ENCODE data around the gene EEF1E1. TPM values are rescaled to one million over a fixed set of nuclear protein-coding genes. Genes with fewer than 3 reads are reported as not detected.
A peak's percentile ranks its signal among the peaks of the same experiment; 100 is the strongest.

The EEF1E1 gene
- total and polyA plus RNA-seq, 2 donors (not counting 1 experiment from before 2014, with no cell fraction given): 38.1 to 50.7 TPM

DNA sequence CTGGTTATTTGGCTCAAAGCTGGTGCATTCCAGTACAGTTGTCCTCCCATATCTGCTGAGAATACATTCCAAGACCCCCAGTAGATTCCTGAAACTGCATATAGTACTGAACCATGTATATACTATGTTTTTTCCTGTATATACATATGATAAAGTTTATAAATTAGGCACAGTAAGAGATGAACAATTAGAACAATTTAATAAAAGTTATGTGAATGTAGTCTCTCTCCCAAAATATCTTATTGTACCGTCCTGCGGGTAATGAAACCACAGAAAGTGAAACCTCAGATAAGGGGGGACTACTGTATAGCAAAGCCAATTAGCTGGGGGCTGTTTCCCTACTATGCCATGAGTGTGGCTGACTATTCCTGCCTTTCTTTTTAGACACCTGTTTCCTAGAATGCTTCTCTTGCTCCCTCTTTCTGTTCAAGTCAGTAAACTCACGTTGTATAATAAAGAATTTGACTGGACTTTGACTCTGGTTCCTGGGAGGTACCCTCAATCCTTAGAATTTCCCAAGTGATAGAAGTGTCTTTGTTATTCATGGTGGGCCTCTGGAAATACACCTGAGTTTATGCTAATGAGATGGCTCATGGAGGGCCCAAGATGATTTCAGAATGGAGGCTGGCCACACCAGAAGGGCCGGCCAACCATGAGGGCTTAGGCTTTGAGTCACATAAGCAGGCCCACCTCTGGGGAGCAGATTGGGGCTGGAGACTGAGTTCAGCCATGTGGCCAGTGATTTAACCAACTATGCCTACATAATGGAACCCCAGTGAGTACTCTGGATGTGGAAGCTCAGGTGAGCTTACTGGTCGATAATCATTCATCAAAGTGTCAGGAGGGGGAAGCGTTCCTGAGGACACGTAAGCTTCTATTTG, 37.5 kb downstream of the EEF1E1 start:
- H3K4me3 ChIP-seq (replicated peaks in 1 of 4; ENCODE audit: control extremely low read depth in 1 of 4, insufficient read depth in 1 of 4, low read depth in 3 of 4, low read length in 4 of 4): peak overlapping the region; percentile 21 to 96 (median 46)
- H3K9me3 ChIP-seq (ENCODE audit: control insufficient read depth, insufficient read depth, low read depth, low read length): no peaks in the 10 kb centered on the region
- H3K27me3 ChIP-seq (ENCODE audit: control insufficient read depth, insufficient read depth, low read length): no peaks in the 10 kb centered on the region
- H3K9ac ChIP-seq (ENCODE audit: insufficient read depth, low read length): no peak overlapping the region
- TF ChIP-seq CTCF (conservative IDR thresholded peaks at IDR 0.05 in 1 of 2, IDR thresholded peaks at IDR 0.05 in 1 of 2; ENCODE audit: low read depth in 1 of 2, low read length in 2 of 2) (no peak), EZH2 (IDR thresholded peaks at IDR 0.05; ENCODE audit: low read length, missing control alignments) (no peak)
- H3K27ac ChIP-seq (ENCODE audit: insufficient read depth, low read length): peak overlapping the region; percentile 71
- DNase-seq (ENCODE audit: low read depth in 2 of 2): no peak
- no peaks in the 10 kb centered on the region for H3K79me2 ChIP-seq (ENCODE audit: control insufficient read depth, insufficient read depth, low read length)
- peak overlapping the region; percentile 90 for H2AFZ ChIP-seq (ENCODE audit: low read length)
- no peaks in the 10 kb centered on the region for H4K20me1 ChIP-seq (ENCODE audit: control insufficient read depth, extremely low read depth, insufficient read depth, low read length)
- no peaks in the 10 kb centered on the region for H3K36me3 ChIP-seq (ENCODE audit: control insufficient read depth, insufficient read depth, low read length)
- peak overlapping the region; percentile 62 for H3K4me2 ChIP-seq (ENCODE audit: extremely low read depth, insufficient read depth, low read length)
- H3K4me1 ChIP-seq (ENCODE audit: control insufficient read depth, extremely low read depth, insufficient read depth, low read length): peaks cover 2% of the 10 kb centered on the region

DNA sequence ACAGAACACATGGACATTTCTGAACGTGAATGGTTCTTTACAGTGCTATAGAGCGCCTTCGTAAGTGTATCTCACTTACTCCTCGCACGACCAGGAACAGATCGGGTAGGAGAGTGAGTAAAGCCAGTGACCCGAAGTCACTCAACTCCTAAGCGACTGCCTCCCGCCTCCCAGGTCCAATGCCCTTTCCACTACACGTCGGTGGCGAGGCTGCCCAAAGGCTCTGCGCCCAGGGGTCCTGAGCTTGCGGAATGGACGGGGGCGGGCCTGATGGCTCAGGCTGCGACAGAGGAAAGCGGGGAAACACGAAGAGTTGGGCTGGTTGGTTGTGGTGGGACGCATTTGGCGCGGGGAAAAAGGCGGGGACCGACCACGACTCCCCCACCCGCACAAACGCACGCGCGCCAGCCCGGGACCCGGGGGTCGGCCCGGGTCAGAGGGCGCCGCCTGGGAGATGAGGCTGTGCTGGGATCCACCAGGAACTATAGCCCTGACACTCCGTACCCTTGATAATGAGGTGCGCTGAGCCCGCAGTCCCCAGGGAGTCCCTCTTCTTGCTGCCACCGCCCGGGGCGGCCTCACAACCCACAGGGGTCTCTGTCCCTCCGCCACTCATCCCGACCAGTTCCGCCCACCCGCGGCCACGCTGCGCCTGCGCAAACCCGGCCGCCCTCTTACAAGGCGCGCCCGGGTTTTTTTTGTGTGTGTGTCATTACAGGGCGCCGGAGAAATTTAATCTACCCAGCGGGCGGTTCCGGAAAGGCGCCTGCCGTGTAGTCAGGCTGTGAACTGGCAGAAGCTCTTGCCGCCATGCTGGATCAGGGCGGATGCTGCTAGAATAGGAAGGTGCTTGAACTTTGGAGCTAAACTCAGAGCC, 38.3 kb downstream of the EEF1E1 start, which contains the start of gene BLOC1S5:
Gene BLOC1S5 (minus strand): TSS at position 629 of the 877 bp plus-strand sequence. CDS start 13 bp downstream, at position 616.
- Histone ChIP-seq H3K27ac (ENCODE audit: insufficient read depth, low read length) (peak within 1 kb of the TSS; percentile 71), H3K36me3 (ENCODE audit: control insufficient read depth, insufficient read depth, low read length) (no peaks in the 10 kb centered on the region), H3K4me3 (replicated peaks in 1 of 4; ENCODE audit: control extremely low read depth in 1 of 4, insufficient read depth in 1 of 4, low read depth in 3 of 4, low read length in 4 of 4) (peak within 1 kb of the TSS; percentile 71 to 96 (median 74)), H3K9ac (ENCODE audit: insufficient read depth, low read length) (peak within 1 kb of the TSS; percentile 80), H2AFZ (ENCODE audit: low read length) (peak within 1 kb of the TSS; percentile 96), H3K4me2 (ENCODE audit: extremely low read depth, insufficient read depth, low read length) (peak within 1 kb of the TSS; percentile 88), H3K27me3 (ENCODE audit: control insufficient read depth, insufficient read depth, low read length) (no peaks in the 10 kb centered on the region), H4K20me1 (ENCODE audit: control insufficient read depth, extremely low read depth, insufficient read depth, low read length) (no peaks in the 10 kb centered on the region), H3K9me3 (ENCODE audit: control insufficient read depth, insufficient read depth, low read depth, low read length) (no peaks in the 10 kb centered on the region), H3K4me1 (ENCODE audit: control insufficient read depth, extremely low read depth, insufficient read depth, low read length) (peaks cover 2% of the 10 kb centered on the region), H3K79me2 (ENCODE audit: control insufficient read depth, insufficient read depth, low read length) (no peaks in the 10 kb centered on the region)
- peak; percentile 96 to 97 for DNase-seq (ENCODE audit: low read depth in 2 of 2)
- TF ChIP-seq CTCF (conservative IDR thresholded peaks at IDR 0.05 in 1 of 2, IDR thresholded peaks at IDR 0.05 in 1 of 2; ENCODE audit: low read depth in 1 of 2, low read length in 2 of 2) (peak in 1 of 2 donors; percentile 3), EZH2 (IDR thresholded peaks at IDR 0.05; ENCODE audit: low read length, missing control alignments) (no peak)

GRCh38 chr6:8061736-8062135, 40.6 kb downstream of the EEF1E1 start:
- no peak overlapping the region for H3K4me3 ChIP-seq (replicated peaks in 1 of 4; ENCODE audit: control extremely low read depth in 1 of 4, insufficient read depth in 1 of 4, low read depth in 3 of 4, low read length in 4 of 4)
- H3K9me3 ChIP-seq (ENCODE audit: control insufficient read depth, insufficient read depth, low read depth, low read length): no peaks in the 10 kb centered on the region
- H3K79me2 ChIP-seq (ENCODE audit: control insufficient read depth, insufficient read depth, low read length): no peaks in the 10 kb centered on the region
- no peak overlapping the region for H3K27ac ChIP-seq (ENCODE audit: insufficient read depth, low read length)
- no peak overlapping the region for H3K9ac ChIP-seq (ENCODE audit: insufficient read depth, low read length)
- no peaks in the 10 kb centered on the region for H3K27me3 ChIP-seq (ENCODE audit: control insufficient read depth, insufficient read depth, low read length)
- H3K36me3 ChIP-seq (ENCODE audit: control insufficient read depth, insufficient read depth, low read length): no peaks in the 10 kb centered on the region
- no peak overlapping the region for H3K4me2 ChIP-seq (ENCODE audit: extremely low read depth, insufficient read depth, low read length)
- H2AFZ ChIP-seq (ENCODE audit: low read length): no peak overlapping the region
- no peak for TF ChIP-seq CTCF (conservative IDR thresholded peaks at IDR 0.05 in 1 of 2, IDR thresholded peaks at IDR 0.05 in 1 of 2; ENCODE audit: low read depth in 1 of 2, low read length in 2 of 2)
- TF ChIP-seq EZH2 (IDR thresholded peaks at IDR 0.05; ENCODE audit: low read length, missing control alignments): no peak
- peaks cover 2% of the 10 kb centered on the region for H3K4me1 ChIP-seq (ENCODE audit: control insufficient read depth, extremely low read depth, insufficient read depth, low read length)
- no peak for DNase-seq (ENCODE audit: low read depth in 2 of 2)
- no peaks in the 10 kb centered on the region for H4K20me1 ChIP-seq (ENCODE audit: control insufficient read depth, extremely low read depth, insufficient read depth, low read length)

Measured in fibroblast of lung (primary cell).